HCT116 (cell line): ENCODE results near the gene PSD. TPM values are rescaled to one million over a fixed set of nuclear protein-coding genes. Genes with fewer than 3 reads are reported as not detected.

Experiments
- ATAC-seq: fragments of 200-7000 bp; cut with Tn5 transposase; 2 replicates; pipeline ENCODE4 v1.9.1; 2020; ENCODE audit warnings: mild to moderate bottlenecking, moderate library complexity
- BruUV-seq: library from RNA; stranded (reverse); fragments of 400-500 nt; replicated peaks from 2 replicates; lab custom pipeline; 2021; lab: Mats Ljungman, UMichigan
- CTCF ChIA-PET: fragments of 300-600 bp; sonication (Branson Sonifier 250); formaldehyde crosslinking; loops from one replicate; lab custom pipeline; 2021; ENCODE audit warnings: antibody characterized with exemption; lab: Charles Lee
- POLR2A ChIA-PET: fragments of 300-600, 350-600 bp; sonication (Branson Sonifier 250); formaldehyde crosslinking; loops from one replicate; lab custom pipeline; 2021; ENCODE audit warnings: antibody characterized with exemption; lab: Charles Lee
- RAD21 ChIA-PET, 2 experiments: fragments of 300-600 bp; sonication (Branson Sonifier 250); formaldehyde crosslinking; loops; one replicate each; lab custom pipeline; 2023; ENCODE audit warnings: low total read pairs in 2 of 2; ENCODE audit not compliant: uncharacterized antibody in 2 of 2, unreplicated experiment in 2 of 2, low non-redundant PET in 1 of 2; lab: Charles Lee
- DNase-seq: peaks from one replicate; pipeline ENCODE4 v3.0.0-alpha.2; 2010; ENCODE audit warnings: low read depth, low spot score
- H2AFZ ChIP-seq: fragments of 200-600 bp; shearing (Covaris generic), sonication (generic); 2 replicates; pipeline ENCODE4 v1.6.1; 2017; ENCODE audit warnings: low read depth, mixed run types, mixed read lengths, antibody characterized with exemption, low read length; ENCODE audit not compliant: poor library complexity, severe bottlenecking
- H3K27ac ChIP-seq: 2 replicates; pipeline ENCODE4 v1.5.1; 2012; ENCODE audit warnings: low read depth, low read length
- H3K27me3 ChIP-seq: fragments of 200-600 bp; sonication (generic); 2 replicates; pipeline ENCODE4 v1.6.1; 2016; ENCODE audit warnings: mixed run types, low read length, mixed read lengths; ENCODE audit not compliant: insufficient read depth
- H3K36me3 ChIP-seq, 2 experiments: fragments of 200-500 bp in 1 of 2; fragments of 200-600 bp in 1 of 2; sonication (Bioruptor generic) in 1 of 2; sonication (generic) in 1 of 2; 2 replicates each; pipeline versions ENCODE4 v1.5.1 to v1.6.1; 2014 to 2016; ENCODE audit warnings: low read length in 2 of 2, inconsistent platforms in 1 of 2, mixed read lengths in 1 of 2, mixed run types in 1 of 2; ENCODE audit not compliant: insufficient read depth in 2 of 2, control insufficient read depth in 1 of 2
- H3K4me1 ChIP-seq, 2 experiments: fragments of 200-600 bp in 1 of 2; sonication (generic) in 1 of 2; 2 replicates each; pipeline versions ENCODE4 v1.5.1 to v1.6.1; 2012 to 2017; ENCODE audit warnings: low read length in 2 of 2, inconsistent platforms in 1 of 2, mild to moderate bottlenecking in 1 of 2, mixed read lengths in 1 of 2, mixed run types in 1 of 2, moderate library complexity in 1 of 2; ENCODE audit not compliant: insufficient read depth in 2 of 2, control insufficient read depth in 1 of 2
- H3K4me2 ChIP-seq: fragments of 200-600 bp; sonication (generic); 2 replicates; pipeline ENCODE4 v1.6.1; 2017; ENCODE audit warnings: mixed run types, low read length, mixed read lengths
- H3K4me3 ChIP-seq, 2 experiments: fragments of 200-600 bp in 1 of 2; sonication (generic) in 1 of 2; replicated peaks in 1 of 2; 2 replicates each; pipeline ENCODE4 v1.5.1; 2011 to 2016; ENCODE audit warnings: low read length in 2 of 2, control low read depth in 1 of 2, low read depth in 1 of 2, mild to moderate bottlenecking in 1 of 2, mixed read lengths in 1 of 2, mixed run types in 1 of 2
- H3K79me2 ChIP-seq: fragments of 200-600 bp; sonication (generic); 2 replicates; pipeline ENCODE4 v1.6.1; 2017; ENCODE audit warnings: mild to moderate bottlenecking, mixed run types, low read length, moderate library complexity, mixed read lengths; ENCODE audit not compliant: insufficient read depth
- H3K9ac ChIP-seq: fragments of 200-600 bp; sonication (generic); 2 replicates; pipeline ENCODE4 v1.6.1; 2016; ENCODE audit warnings: low read length, mixed read lengths
- H3K9me2 ChIP-seq: fragments of 200-600 bp; sonication (generic), shearing (Covaris generic); 2 replicates; pipeline ENCODE4 v1.6.1; 2017; ENCODE audit warnings: mixed run types, mild to moderate bottlenecking, moderate library complexity; ENCODE audit not compliant: insufficient read depth
- H3K9me3 ChIP-seq, 2 experiments: fragments of 200-500 bp in 1 of 2; fragments of 200-600 bp in 1 of 2; sonication (Bioruptor generic) in 1 of 2; sonication (generic) in 1 of 2; 2 replicates each; pipeline ENCODE4 v1.6.1; 2014 to 2017; ENCODE audit warnings: low read length in 2 of 2, mixed read lengths in 2 of 2, inconsistent platforms in 1 of 2, low read depth in 1 of 2, mild to moderate bottlenecking in 1 of 2, mixed run types in 1 of 2, moderate library complexity in 1 of 2; ENCODE audit not compliant: control insufficient read depth in 1 of 2, insufficient read depth in 1 of 2
- H4K20me1 ChIP-seq: fragments of 200-600 bp; sonication (generic), shearing (Covaris generic); 2 replicates; pipeline ENCODE4 v1.6.1; 2017; ENCODE audit warnings: mixed run types, mild to moderate bottlenecking, moderate library complexity; ENCODE audit not compliant: insufficient read depth
- CBX3 ChIP-seq: IDR thresholded peaks from 2 replicates; pipeline ENCODE4 v1.6.1; 2012; ENCODE audit warnings: low read depth
- EGR1 ChIP-seq: IDR thresholded peaks from 2 replicates; pipeline ENCODE4 v1.6.1; 2012; ENCODE audit warnings: low read depth
- ELF1 ChIP-seq: IDR thresholded peaks from 2 replicates; pipeline ENCODE4 v1.6.1; 2012; ENCODE audit warnings: low read depth, borderline replicate concordance
- EZH2phosphoT487 ChIP-seq: fragments of 200-600 bp; IDR thresholded peaks from 2 replicates; pipeline ENCODE4 v1.6.1; 2018; ENCODE audit warnings: antibody characterized with exemption, borderline replicate concordance
- FOSL1 ChIP-seq: IDR thresholded peaks from 2 replicates; pipeline ENCODE4 v1.6.1; 2012; ENCODE audit warnings: low read depth
- JUND ChIP-seq: IDR thresholded peaks from 2 replicates; pipeline ENCODE4 v1.6.1; 2012
- POLR2A ChIP-seq: IDR thresholded peaks from 2 replicates; pipeline ENCODE4 v1.7.0; 2011; ENCODE audit warnings: borderline replicate concordance; ENCODE audit not compliant: insufficient read depth, insufficient read length; ENCODE audit errors: extremely low read depth
- POLR2AphosphoS5 ChIP-seq: IDR thresholded peaks from 2 replicates; pipeline ENCODE4 v1.6.1; 2011; ENCODE audit warnings: mild to moderate bottlenecking, low read depth, low read length, moderate library complexity
- SIN3A ChIP-seq: IDR thresholded peaks from 2 replicates; pipeline ENCODE4 v1.6.1; 2012; ENCODE audit warnings: low read depth
- SP1 ChIP-seq: IDR thresholded peaks from 2 replicates; pipeline ENCODE4 v1.6.1; 2012; ENCODE audit warnings: low read depth
- TCF7L2 ChIP-seq: IDR thresholded peaks from 2 replicates; pipeline ENCODE4 v1.7.0; 2011; ENCODE audit warnings: borderline replicate concordance, inconsistent platforms; ENCODE audit not compliant: insufficient read depth, insufficient read length; ENCODE audit errors: extremely low read depth
- YY1 ChIP-seq: IDR thresholded peaks from 2 replicates; pipeline ENCODE4 v1.6.1; 2011; ENCODE audit warnings: low read length, low read depth, moderate library complexity, mild to moderate bottlenecking; ENCODE audit not compliant: insufficient replicate concordance; ENCODE audit errors: extremely low read depth
- ZFX ChIP-seq: fragments of 450-650 bp; IDR thresholded peaks from 2 replicates; pipeline ENCODE4 v1.6.1; 2017
- ZNF274 ChIP-seq: fragments of 200-500 bp; sonication (Bioruptor generic); IDR thresholded peaks from 2 replicates; pipeline ENCODE4 v1.6.1; 2014; ENCODE audit warnings: mild to moderate bottlenecking, low read depth, low read length, inconsistent platforms
- intact Hi-C: fragments of 100-400 bp; cut with micrococcal nuclease; formaldehyde crosslinking; loops from 2 replicates; pipeline ENCODE4 v1.10.0; 2022
- total RNA-seq: library from RNA; stranded (reverse); gene quantifications from one replicate; pipeline ENCODE4 v1.2.1, GENCODE V29; 2021; ENCODE audit not compliant: unreplicated experiment
- TF ChIP-seq, protein P1 (sequence below): IDR thresholded peaks from 2 replicates; pipeline ENCODE4 v1.6.1; 2011; ENCODE audit warnings: mild to moderate bottlenecking, low read length, moderate library complexity; ENCODE audit not compliant: insufficient replicate concordance; ENCODE audit errors: extremely low read depth
- TF ChIP-seq, protein P2 (sequence below), 3 experiments: fragments of 200-600 bp in 1 of 3; sonication (generic) in 1 of 3; IDR thresholded peaks in 2 of 3; conservative IDR thresholded peaks in 1 of 3; 2 replicates each; pipeline ENCODE4 v1.5.1; 2012 to 2017; ENCODE audit warnings: low read depth in 2 of 3, low read length in 2 of 3, antibody characterized with exemption in 1 of 3, borderline replicate concordance in 1 of 3, control low read depth in 1 of 3, mild to moderate bottlenecking in 1 of 3, mixed read lengths in 1 of 3, mixed run types in 1 of 3, moderate library complexity in 1 of 3; ENCODE audit not compliant: insufficient read depth in 1 of 3
- TF ChIP-seq, protein P3 (sequence below): IDR thresholded peaks from 2 replicates; pipeline ENCODE4 v1.6.1; 2012

The PSD gene
- total RNA-seq, 1 experiment from 2014 or later = 9.7 TPM

DNA sequence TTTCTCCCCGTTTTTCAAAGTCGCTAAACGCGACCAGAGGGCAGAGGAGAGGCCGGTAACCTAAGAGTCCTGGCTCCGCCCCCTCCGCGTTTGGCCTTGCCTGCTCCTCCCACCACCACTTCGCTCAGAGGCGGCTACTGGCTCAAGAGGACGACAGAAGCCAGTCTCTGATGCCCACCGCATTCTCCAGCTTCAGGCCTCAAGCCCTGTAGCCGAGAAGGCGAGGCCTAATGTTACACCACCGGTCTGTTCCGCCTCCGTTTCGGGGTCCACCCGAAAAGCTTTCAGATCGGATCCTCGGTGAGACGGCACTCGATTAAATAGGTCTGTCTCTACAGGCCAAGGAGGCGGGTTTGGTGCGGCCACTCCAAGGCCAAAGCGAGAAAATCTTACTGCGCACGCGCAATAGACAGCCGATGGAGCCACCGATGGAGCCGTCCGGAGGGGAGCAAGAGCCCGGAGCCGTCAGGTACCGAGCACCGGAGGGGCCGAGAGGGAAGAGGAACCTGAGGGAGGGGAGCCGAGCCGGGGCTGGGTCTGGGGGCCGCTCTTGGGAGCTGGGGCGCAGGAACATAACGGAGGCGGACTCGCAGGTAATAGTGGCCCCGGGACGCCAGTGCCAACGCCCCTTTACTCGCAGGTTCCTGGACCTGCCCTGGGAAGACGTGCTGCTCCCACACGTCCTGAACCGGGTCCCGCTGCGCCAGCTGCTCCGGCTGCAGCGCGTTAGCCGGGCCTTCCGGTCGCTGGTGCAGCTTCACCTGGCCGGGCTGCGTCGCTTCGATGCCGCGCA is 2.3 kb upstream of the PSD start, which contains the start of gene FBXL15:
FBXL15 (plus strand) TSS at position 123 of the 793 bp plus-strand sequence; CDS start at position 417, 294 bp downstream.
- Histone ChIP-seq H3K9ac (peak within 1 kb of the TSS; percentile 87), H3K9me3 (no peaks in the 10 kb centered on the region), H3K36me3 (peaks cover 0 to 11% of the 10 kb centered on the region in 2 experiments; a peak in 1 of 4 replicates), H3K4me1 (peaks cover 15 to 33% of the 10 kb centered on the region in 2 experiments; a peak in 3 of 4 replicates), H3K27me3 (no peaks in the 10 kb centered on the region), H3K4me3 (peak within 1 kb of the TSS; percentile 87 to 94), H3K9me2 (no peaks in the 10 kb centered on the region), H3K79me2 (peaks cover 11% of the 10 kb centered on the region), H3K4me2 (peak within 1 kb of the TSS; percentile 93), H4K20me1 (no peaks in the 10 kb centered on the region), H2AFZ (peak within 1 kb of the TSS; percentile 70), H3K27ac (peak within 1 kb of the TSS; percentile 77)
- intact Hi-C loops = loop anchor here (2.0 to 5.0 kb wide), 2 partner anchors 41 to 58 kb away; no protein-coding TSS in a partner anchor
- TF ChIP-seq FOSL1 (no peak), ZNF274 (no peak), EZH2phosphoT487 (no peak), ELF1 (no peak), JUND (no peak), SP1 (no peak), EGR1 (no peak), POLR2AphosphoS5 (peak; percentile 88), YY1 (peak; percentile 85), ZFX (peak; percentile 99), POLR2A (peak; percentile 51), SIN3A (no peak), CBX3 (no peak), TCF7L2 (peak; percentile 88)
- TF ChIP-seq, protein P1, sequence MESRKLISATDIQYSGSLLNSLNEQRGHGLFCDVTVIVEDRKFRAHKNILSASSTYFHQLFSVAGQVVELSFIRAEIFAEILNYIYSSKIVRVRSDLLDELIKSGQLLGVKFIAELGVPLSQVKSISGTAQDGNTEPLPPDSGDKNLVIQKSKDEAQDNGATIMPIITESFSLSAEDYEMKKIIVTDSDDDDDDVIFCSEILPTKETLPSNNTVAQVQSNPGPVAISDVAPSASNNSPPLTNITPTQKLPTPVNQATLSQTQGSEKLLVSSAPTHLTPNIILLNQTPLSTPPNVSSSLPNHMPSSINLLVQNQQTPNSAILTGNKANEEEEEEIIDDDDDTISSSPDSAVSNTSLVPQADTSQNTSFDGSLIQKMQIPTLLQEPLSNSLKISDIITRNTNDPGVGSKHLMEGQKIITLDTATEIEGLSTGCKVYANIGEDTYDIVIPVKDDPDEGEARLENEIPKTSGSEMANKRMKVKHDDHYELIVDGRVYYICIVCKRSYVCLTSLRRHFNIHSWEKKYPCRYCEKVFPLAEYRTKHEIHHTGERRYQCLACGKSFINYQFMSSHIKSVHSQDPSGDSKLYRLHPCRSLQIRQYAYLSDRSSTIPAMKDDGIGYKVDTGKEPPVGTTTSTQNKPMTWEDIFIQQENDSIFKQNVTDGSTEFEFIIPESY = no peak
- TF ChIP-seq, protein P2, sequence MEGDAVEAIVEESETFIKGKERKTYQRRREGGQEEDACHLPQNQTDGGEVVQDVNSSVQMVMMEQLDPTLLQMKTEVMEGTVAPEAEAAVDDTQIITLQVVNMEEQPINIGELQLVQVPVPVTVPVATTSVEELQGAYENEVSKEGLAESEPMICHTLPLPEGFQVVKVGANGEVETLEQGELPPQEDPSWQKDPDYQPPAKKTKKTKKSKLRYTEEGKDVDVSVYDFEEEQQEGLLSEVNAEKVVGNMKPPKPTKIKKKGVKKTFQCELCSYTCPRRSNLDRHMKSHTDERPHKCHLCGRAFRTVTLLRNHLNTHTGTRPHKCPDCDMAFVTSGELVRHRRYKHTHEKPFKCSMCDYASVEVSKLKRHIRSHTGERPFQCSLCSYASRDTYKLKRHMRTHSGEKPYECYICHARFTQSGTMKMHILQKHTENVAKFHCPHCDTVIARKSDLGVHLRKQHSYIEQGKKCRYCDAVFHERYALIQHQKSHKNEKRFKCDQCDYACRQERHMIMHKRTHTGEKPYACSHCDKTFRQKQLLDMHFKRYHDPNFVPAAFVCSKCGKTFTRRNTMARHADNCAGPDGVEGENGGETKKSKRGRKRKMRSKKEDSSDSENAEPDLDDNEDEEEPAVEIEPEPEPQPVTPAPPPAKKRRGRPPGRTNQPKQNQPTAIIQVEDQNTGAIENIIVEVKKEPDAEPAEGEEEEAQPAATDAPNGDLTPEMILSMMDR (IDR thresholded peaks at IDR 0.05 in 2 of 3, conservative IDR thresholded peaks at IDR 0.05 in 1 of 3; ENCODE audit: borderline replicate concordance in 1 of 3, insufficient read depth in 1 of 3, low read depth in 2 of 3, low read length in 2 of 3) = no peak
- TF ChIP-seq, protein P3, sequence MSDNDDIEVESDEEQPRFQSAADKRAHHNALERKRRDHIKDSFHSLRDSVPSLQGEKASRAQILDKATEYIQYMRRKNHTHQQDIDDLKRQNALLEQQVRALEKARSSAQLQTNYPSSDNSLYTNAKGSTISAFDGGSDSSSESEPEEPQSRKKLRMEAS = no peak
- ChIA-PET CTCF (interaction anchor here (1.0 to 4.7 kb wide), 16 partner anchors 11 to 818 kb away, joined by 3 to 98 read pairs (median 13); partner anchors contain the start of genes C10orf95, CUEDC2, ELOVL3 and NFKB2), RAD21 (interaction anchor here (1.0 to 1.8 kb wide), 4 partner anchors 11 to 191 kb away, joined by 3 to 7 read pairs (median 6); partner anchors contain the start of genes ACTR1A (in 1 of the 2), CUEDC2 (in 1 of the 2) and NFKB2 (in 1 of the 2)), POLR2A (interaction anchor here (1.0 to 4.2 kb wide), 14 partner anchors 10 to 251 kb away, joined by 3 to 47 read pairs (median 6); partner anchors contain the start of genes C10orf95, CUEDC2 and NFKB2)
- ATAC-seq (peak; percentile 71), DNase-seq (peak; percentile 99)
- no TSS peak for BruUV-seq
